Activated T-cell treated with anti-CD3 and anti-CD28 coated beads for 4 hours (primary cell): ENCODE measurements around the gene BIRC3.

Experiments
- DNase-seq: peaks from one replicate; pipeline ENCODE4 v3.0.0-alpha.2; 2020

The BIRC3 gene

GRCh38 chr11:102317099-102317767 lies at the start of gene BIRC3:
TSS of gene BIRC3 (plus strand) at chr11:102317484. CDS start at chr11:102324510, 7,026 bp downstream.
- DNase-seq = peak; percentile 82

DNA sequence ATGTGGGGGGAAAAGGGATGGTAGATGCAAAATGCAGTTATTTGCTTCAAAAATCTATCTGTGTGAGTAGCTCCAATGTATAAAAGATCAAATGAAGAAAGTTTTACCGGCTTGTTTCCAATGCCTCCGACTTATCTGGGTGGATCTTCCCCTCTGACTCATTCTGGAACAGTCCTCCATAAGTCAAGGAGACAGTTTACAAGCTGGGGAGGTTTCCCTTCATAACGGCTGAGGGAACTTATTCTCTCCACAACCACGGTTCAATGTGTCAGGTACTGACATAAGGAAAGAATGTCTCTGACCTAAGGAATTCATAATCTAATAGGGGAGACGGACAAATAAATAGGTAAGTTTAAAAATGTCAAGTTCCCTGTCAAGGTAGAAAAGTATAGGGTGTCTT lies 49.7 kb upstream of the BIRC3 start:
- DNase-seq = no peak

DNA sequence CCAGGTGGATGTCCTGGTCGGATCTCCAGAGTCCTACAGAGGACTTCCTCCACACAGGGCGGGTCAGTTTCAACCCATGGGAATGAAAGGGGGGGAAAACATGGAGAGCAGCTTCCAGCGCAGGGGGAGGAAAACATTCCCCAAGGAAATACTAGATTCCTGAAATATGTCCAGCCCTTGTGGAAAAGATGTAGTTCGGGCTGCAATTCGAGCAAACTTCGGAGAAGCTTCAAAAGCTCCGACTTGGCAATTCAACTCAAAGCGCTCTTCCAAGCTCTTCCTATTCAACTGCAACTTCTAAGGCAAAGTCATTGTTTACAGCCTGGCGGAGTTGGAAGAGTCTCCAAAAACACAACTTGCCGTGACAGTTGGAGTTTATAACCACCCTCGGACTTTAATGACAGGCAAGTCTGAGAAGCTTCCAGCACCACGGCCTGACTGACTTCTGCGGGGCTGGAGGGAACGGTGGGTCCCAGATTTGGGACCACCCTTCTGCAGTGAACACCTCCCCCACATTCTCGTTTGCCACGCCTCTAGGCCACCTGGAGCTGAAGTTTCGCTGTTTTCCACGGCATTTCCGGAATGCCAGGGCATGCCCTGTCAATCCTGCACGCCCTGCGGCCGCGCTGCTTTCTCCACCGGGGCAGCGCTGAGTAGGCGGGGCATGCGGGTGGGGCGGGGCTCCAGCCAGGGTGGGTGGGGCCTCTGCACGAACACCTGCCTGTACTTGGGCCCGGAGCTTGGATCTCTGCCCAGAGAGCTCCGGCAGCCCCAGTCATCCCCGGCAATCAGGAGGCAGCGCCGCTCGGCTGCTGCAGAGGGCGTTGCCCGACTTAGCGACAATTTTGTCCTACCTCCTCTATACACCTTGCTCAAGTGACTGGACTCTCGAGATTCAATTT lies 49.0 kb upstream of the BIRC3 start:
- peak; percentile 65 for DNase-seq

- no peak for DNase-seq
Measured at GRCh38 chr11:102268985-102269470, 48.3 kb upstream of the BIRC3 start.

- no peak for DNase-seq
Measured at GRCh38 chr11:102269927-102270326, 47.4 kb upstream of the BIRC3 start.

DNA sequence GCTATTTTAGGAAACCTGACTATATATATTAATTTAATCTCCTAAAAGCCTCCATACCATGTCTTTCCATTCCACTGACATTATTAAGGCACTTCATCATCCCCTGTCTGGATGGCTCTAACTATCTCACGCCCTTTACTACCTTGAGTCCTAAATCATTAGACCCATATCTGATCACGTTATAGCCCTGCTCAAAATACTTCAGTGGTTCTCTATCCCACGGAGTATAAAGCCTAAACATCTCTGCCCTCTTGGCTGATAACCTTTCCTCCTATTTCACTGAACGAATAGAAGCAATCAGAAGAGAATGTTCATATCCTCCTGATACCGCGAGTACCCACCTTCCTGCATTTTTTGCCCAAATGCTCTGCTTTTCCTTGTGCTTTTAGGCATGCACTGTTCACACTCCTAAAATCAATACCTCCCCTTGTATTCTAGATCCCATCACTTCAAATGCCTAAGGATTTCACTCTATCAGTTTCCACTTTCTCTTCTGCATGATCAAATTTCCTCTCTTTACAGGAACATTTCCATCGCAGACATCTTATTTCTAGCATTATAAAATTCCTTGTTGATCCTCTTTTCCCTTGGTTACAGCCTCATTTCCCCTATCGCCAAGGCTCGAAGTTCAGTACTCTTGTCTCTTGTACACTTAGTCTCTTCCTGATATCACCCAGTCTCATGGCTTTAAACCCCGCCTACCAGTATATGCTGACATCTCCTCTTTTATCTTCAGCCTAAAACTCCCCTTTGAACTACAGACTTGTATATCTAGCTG lies 45.0 kb upstream of the BIRC3 start:
- no peak for DNase-seq

- no peak for DNase-seq
Measured at GRCh38 chr11:102274628-102275027, 42.7 kb upstream of the BIRC3 start.

GRCh38 chr11:102276362-102276761 lies 40.9 kb upstream of the BIRC3 start:
- no peak for DNase-seq

GRCh38 chr11:102276783-102277182 lies 40.5 kb upstream of the BIRC3 start:
- DNase-seq = no peak

- no peak for DNase-seq
Measured at GRCh38 chr11:102279641-102280170, 37.6 kb upstream of the BIRC3 start.

GRCh38 chr11:102280245-102280833 lies 36.9 kb upstream of the BIRC3 start:
- no peak for DNase-seq

- DNase-seq = no peak
Measured at GRCh38 chr11:102283116-102283485, 34.2 kb upstream of the BIRC3 start.

DNA sequence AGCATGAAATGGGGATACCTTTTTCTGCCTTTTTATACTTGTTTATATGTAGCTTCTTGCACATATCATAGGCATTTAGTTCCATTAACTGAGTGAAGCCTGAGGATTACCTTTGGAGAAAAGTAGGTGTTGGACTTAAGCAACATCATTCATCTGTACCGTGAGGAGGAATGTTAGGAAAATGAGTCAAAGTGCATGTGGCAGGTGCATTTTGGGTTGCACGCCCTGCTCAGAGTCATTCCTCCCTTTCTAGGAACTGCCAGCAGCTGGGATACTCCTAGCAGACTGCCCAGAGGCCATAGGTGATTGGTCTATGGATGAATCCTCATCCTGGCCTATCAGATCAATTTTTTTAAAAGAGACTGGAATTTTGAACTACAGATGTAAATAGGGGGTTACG lies 33.3 kb upstream of the BIRC3 start:
- DNase-seq = no peak

DNA sequence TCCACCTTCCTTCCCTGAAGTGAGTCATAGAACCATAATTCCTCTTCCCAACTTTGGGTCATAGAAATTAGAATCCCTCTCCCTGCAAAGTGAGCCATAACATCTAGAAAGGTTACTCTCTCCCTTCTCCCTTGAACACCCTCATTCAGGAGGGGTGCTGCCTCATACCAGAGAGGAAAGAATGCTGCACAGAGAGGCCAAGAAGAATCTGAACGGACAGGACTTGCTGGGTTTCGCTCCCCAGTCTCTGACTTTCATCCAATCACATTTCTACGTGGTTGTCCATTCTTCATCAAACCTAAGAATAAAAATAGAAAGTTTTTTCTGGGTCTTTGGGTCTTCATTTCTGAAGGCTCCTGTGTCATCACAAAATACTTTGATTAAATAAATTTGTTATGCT lies 31.0 kb upstream of the BIRC3 start:
- DNase-seq = no peak

- peak; percentile 27 for DNase-seq
Measured at GRCh38 chr11:102287964-102288724, 29.1 kb upstream of the BIRC3 start.

- DNase-seq = no peak
Measured at GRCh38 chr11:102288725-102289083, 28.6 kb upstream of the BIRC3 start.

DNA sequence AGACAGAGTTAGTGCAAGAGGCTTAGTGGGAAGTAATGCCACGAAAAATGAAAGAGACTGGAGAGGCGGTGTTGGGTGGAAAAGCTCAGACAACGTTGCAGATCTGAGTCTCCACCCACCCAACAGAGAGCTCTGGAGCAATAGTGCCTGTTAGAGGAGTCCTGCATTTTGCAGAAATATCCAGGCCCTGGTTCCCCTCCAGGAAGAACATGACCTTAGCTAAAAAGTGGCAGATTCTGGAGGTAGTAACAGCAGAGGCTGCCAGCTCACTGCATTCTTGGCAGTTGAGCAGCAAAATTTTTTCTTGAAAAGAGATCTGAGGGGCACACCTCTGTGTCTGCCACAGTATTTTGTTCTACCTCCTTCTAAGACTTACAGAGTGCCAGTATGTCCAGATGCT lies 27.7 kb upstream of the BIRC3 start:
- no peak for DNase-seq

GRCh38 chr11:102291831-102292230 lies 25.5 kb upstream of the BIRC3 start:
- no peak for DNase-seq

DNA sequence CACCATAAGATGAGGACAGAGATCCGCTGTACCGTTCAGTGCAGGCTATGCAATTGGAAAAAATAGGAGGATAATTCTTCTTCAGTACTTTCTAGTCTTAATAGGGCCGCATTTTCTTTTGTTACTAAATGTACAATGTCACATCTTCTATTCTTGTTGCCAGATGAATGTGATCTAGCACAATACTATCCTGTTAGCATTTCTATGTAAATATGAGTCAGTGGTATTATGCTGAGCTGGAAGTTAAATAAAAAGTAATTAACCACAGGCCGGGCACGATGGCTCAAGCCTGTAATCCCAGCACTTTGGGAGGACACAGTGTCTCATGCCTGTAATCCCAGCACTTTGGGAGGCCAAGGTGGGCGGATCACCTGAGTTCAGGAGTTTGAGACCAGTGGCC lies 24.4 kb upstream of the BIRC3 start:
- DNase-seq = no peak

DNA sequence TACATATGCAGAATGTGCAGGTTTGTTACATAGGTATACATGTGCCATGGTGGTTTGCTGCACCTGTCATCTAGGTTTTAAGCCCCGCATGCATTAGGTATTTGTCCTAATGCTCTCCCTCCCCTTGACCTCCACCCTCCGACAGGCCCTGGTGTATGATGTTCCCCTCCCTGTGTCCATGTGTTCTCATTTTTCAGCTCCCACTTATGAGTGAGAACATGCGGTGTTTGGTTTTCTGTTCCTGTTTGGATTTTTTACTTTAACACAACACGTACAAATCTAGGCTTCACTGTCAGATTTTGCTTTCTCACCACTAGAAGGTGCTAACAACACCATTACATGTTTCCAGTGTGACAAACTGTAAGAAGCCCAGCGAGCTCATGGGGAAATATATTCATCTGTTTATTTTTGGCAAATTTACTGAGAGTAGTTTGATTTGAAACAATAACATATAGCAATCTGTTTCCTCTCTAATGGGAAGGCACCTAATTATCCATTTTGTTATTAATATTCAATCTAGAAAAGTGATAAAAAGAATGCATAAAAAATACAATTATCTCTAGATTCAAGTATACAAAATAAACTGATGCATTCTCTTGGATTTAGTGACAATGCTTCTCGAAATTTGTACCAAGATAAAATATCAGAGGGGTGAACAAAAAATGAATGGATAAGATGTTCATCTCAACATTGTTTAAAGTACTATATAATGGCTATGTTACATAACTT lies 23.2 kb upstream of the BIRC3 start:
- DNase-seq = no peak

GRCh38 chr11:102295045-102295444 lies 22.2 kb upstream of the BIRC3 start:
- no peak for DNase-seq
